WTC11 (cell line): Measurements from ENCODE around the gene OST4. TPM values are rescaled to one million over a fixed set of nuclear protein-coding genes. Genes with fewer than 3 reads are reported as not detected.
"Not testable (repeated sequence)": the region's sequence is repeated elsewhere in the genome, so short reads cannot be mapped to it uniquely, and the experiment has no call there.

Experiments
- ATAC-seq: fragments of 200-7000 bp; cut with Tn5 transposase; 2 replicates; pipeline ENCODE4 v1.10.0; 2021; ENCODE audit warnings: mild to moderate bottlenecking, moderate library complexity
- CTCF ChIA-PET: fragments of 300-600 bp; sonication (Branson Sonifier 250); formaldehyde crosslinking; loops from one replicate; lab custom pipeline; 2021; ENCODE audit warnings: antibody characterized with exemption; lab: Charles Lee
- POLR2A ChIA-PET: fragments of 350-600 bp; sonication (Branson Sonifier 250); formaldehyde crosslinking; loops from one replicate; lab custom pipeline; 2021; ENCODE audit warnings: antibody characterized with exemption; lab: Charles Lee
- DNase-seq: peaks from one replicate; pipeline ENCODE4 v3.0.0; 2021; ENCODE audit warnings: low spot score
- H3K27ac Mint-ChIP-seq: 2 replicates; pipeline ENCODE4 v1.8.0; 2021; ENCODE audit warnings: mixed read lengths
- H3K27me3 Mint-ChIP-seq: 2 replicates; pipeline ENCODE4 v1.8.0; 2021; ENCODE audit warnings: low read depth, mild to moderate bottlenecking, moderate library complexity, mixed read lengths
- H3K36me3 Mint-ChIP-seq: 2 replicates; pipeline ENCODE4 v1.8.0; 2021; ENCODE audit warnings: mixed read lengths
- H3K4me1 Mint-ChIP-seq: 2 replicates; pipeline ENCODE4 v1.8.0; 2022; ENCODE audit warnings: mixed read lengths
- H3K4me3 Mint-ChIP-seq: 2 replicates; pipeline ENCODE4 v1.8.0; 2021; ENCODE audit warnings: mild to moderate bottlenecking, moderate library complexity, mixed read lengths
- H3K9me3 Mint-ChIP-seq: 2 replicates; pipeline ENCODE4 v1.8.0; 2021; ENCODE audit warnings: mixed read lengths
- CREM ChIP-seq: sonication (generic); formaldehyde crosslinking; IDR thresholded peaks from 2 replicates; pipeline ENCODE4 v1.8.1; 2022; ENCODE audit warnings: mild to moderate bottlenecking, missing genetic modification reagents, moderate library complexity
- ESRRA ChIP-seq: sonication (generic); formaldehyde crosslinking; IDR thresholded peaks from 2 replicates; pipeline ENCODE4 v1.8.1; 2022; ENCODE audit warnings: mild to moderate bottlenecking, missing genetic modification reagents, borderline replicate concordance
- FOXK1 ChIP-seq: sonication (generic); formaldehyde crosslinking; IDR thresholded peaks from 2 replicates; pipeline ENCODE4 v1.8.0; 2022; ENCODE audit warnings: mild to moderate bottlenecking, moderate library complexity, missing genetic modification reagents
- GABPB1 ChIP-seq: sonication (generic); formaldehyde crosslinking; IDR thresholded peaks from 2 replicates; pipeline ENCODE4 v1.8.1; 2023; ENCODE audit warnings: mild to moderate bottlenecking, missing genetic modification reagents
- GRHL2 ChIP-seq: fragments of 250-450 bp; sonication (Bioruptor Pico); IDR thresholded peaks from 2 replicates; pipeline ENCODE4 v1.8.0; 2022; ENCODE audit warnings: mild to moderate bottlenecking, moderate library complexity; ENCODE audit not compliant: insufficient replicate concordance, severe bottlenecking
- MYBL2 ChIP-seq: sonication (generic); formaldehyde crosslinking; IDR thresholded peaks from 2 replicates; pipeline ENCODE4 v1.8.1; 2023; ENCODE audit warnings: mild to moderate bottlenecking, moderate library complexity, missing genetic modification reagents
- NR2C2 ChIP-seq: sonication (generic); formaldehyde crosslinking; IDR thresholded peaks from 2 replicates; pipeline ENCODE4 v1.8.0; 2022; ENCODE audit warnings: mild to moderate bottlenecking, missing genetic modification reagents
- SOX15 ChIP-seq: fragments of 250-450 bp; sonication (Bioruptor Pico); IDR thresholded peaks from 2 replicates; pipeline ENCODE4 v1.9.0; 2021; ENCODE audit warnings: mild to moderate bottlenecking
- TCF7 ChIP-seq: sonication (generic); formaldehyde crosslinking; IDR thresholded peaks from 2 replicates; pipeline ENCODE4 v1.8.0; 2022; ENCODE audit warnings: mild to moderate bottlenecking, low read depth, missing genetic modification reagents, moderate library complexity
- ZBTB21 ChIP-seq: sonication (generic); formaldehyde crosslinking; IDR thresholded peaks from 2 replicates; pipeline ENCODE4 v1.8.1; 2023; ENCODE audit warnings: mild to moderate bottlenecking, missing genetic modification reagents, borderline replicate concordance
- ZNF138 ChIP-seq: sonication (generic); formaldehyde crosslinking; conservative IDR thresholded peaks from 2 replicates; pipeline ENCODE4 v1.8.1; 2022; ENCODE audit warnings: mild to moderate bottlenecking, moderate library complexity, missing genetic modification reagents
- ZNF232 ChIP-seq: sonication (generic); formaldehyde crosslinking; IDR thresholded peaks from 2 replicates; pipeline ENCODE4 v1.8.0; 2022; ENCODE audit warnings: mild to moderate bottlenecking, missing genetic modification reagents
- total RNA-seq: library from RNA; stranded (reverse); gene quantifications from 3 replicates; pipeline ENCODE4 v1.2.3, GENCODE V29; 2021
- TF ChIP-seq, protein P1 (sequence below): sonication (generic); formaldehyde crosslinking; IDR thresholded peaks from 2 replicates; pipeline ENCODE4 v1.8.1; 2023; ENCODE audit warnings: mild to moderate bottlenecking, missing genetic modification reagents, moderate library complexity
- TF ChIP-seq, protein P2 (sequence below): sonication (generic); formaldehyde crosslinking; IDR thresholded peaks from 2 replicates; pipeline ENCODE4 v1.8.1; 2022; ENCODE audit warnings: mild to moderate bottlenecking, moderate library complexity, missing genetic modification reagents
- TF ChIP-seq, protein P3 (sequence below): sonication (generic); formaldehyde crosslinking; IDR thresholded peaks from 2 replicates; pipeline ENCODE4 v1.8.1; 2022; ENCODE audit warnings: missing genetic modification reagents, borderline replicate concordance
- TF ChIP-seq, protein P4 (sequence below): sonication (generic); formaldehyde crosslinking; IDR thresholded peaks from 2 replicates; pipeline ENCODE4 v1.8.0; 2022; ENCODE audit warnings: mild to moderate bottlenecking, missing genetic modification reagents
- TF ChIP-seq, protein P5 (sequence below): fragments of 250-450 bp; sonication (Bioruptor Pico); IDR thresholded peaks from 2 replicates; pipeline ENCODE4 v2.1.2; 2022; ENCODE audit warnings: mild to moderate bottlenecking, moderate library complexity
- TF ChIP-seq, protein P6 (sequence below): fragments of 250-450 bp; sonication (Bioruptor Pico); IDR thresholded peaks from 2 replicates; pipeline ENCODE4 v1.9.0; 2021; ENCODE audit warnings: mild to moderate bottlenecking
- TF ChIP-seq, protein P7 (sequence below): sonication (generic); formaldehyde crosslinking; IDR thresholded peaks from 2 replicates; pipeline ENCODE4 v1.8.1; 2023; ENCODE audit warnings: mild to moderate bottlenecking, missing genetic modification reagents

Gene OST4
- total RNA-seq, 1 experiment from 2014 or later: 210 TPM

DNA sequence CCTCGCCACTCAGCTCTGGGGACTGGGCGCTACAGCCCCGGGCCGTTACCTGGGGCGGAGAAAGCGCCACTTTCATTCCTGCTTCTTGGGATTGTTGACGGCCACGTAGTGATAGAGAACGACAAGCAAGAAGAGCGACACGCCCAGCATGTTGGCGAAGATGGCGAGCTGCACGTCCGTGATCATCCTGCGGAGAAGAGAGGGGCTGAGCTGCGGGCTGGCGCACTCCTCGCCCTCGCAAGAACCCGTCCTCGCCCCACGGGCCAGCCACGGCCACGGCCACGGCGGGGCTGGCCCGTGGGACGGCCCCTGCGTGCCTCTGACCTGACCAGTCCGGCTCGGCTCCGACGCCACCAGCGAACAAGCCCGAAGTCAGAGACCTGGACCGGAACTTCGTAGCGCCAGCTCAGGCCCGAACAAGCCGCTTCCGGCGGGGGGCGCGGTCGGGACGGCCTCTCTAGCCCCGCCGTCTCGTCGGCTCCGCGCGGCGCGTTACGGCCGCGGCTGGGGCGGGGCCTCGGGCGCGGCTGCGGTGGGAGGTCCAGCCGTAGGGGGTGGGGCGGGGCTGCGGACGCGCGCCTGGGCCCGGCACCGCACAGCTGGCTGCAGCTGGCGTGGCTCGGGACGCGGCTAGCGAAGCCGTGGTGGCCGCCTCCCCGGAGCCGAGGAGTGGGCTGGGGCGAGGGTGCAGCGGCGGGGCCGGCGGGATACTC lies at the start of gene OST4 (continued):
- TF ChIP-seq, protein P1, sequence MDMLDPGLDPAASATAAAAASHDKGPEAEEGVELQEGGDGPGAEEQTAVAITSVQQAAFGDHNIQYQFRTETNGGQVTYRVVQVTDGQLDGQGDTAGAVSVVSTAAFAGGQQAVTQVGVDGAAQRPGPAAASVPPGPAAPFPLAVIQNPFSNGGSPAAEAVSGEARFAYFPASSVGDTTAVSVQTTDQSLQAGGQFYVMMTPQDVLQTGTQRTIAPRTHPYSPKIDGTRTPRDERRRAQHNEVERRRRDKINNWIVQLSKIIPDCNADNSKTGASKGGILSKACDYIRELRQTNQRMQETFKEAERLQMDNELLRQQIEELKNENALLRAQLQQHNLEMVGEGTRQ (CRISPR knock-in tag): no peak
- TF ChIP-seq, protein P2, sequence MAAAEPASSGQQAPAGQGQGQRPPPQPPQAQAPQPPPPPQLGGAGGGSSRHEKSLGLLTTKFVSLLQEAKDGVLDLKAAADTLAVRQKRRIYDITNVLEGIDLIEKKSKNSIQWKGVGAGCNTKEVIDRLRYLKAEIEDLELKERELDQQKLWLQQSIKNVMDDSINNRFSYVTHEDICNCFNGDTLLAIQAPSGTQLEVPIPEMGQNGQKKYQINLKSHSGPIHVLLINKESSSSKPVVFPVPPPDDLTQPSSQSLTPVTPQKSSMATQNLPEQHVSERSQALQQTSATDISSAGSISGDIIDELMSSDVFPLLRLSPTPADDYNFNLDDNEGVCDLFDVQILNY: peak; percentile 84; the same call in 1 of the 2 replicates
- TF ChIP-seq ZNF232 (CRISPR knock-in tag): peak; percentile 79
- TF ChIP-seq SOX15: no peak
- TF ChIP-seq, all 79 proteins: peak for 14

DNA sequence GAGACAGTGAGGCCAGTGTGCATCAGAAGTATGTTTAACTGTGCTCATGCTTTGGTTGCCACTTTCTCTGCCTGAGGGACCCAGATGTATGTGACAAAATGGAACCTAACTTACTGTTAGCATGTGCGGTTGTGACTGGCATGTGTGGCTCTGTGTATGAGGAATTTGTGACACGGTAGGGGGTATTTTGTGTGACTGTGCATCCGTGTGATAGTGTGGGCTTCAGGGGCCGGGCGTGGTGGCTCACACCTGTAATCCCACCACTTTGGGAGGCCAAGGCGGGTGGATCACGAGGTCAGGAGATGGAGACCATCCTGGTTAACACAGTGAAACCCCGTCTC lies 47.8 kb upstream of the OST4 start:
- 0 out of 2 replicates have a peak, but pooled peaks have one; percentile 4 for TF ChIP-seq ZBTB21 (CRISPR knock-in tag)
- DNase-seq, ATAC-seq, H3K27ac Mint-ChIP-seq, H3K36me3 Mint-ChIP-seq, H3K9me3 Mint-ChIP-seq: not testable (repeated sequence)
- peaks cover 70% of the 10 kb centered on the region for H3K27me3 Mint-ChIP-seq
- peaks cover 16% of the 10 kb centered on the region; the same call in 1 of the 2 replicates for H3K4me1 Mint-ChIP-seq
- H3K4me3 Mint-ChIP-seq: peak overlapping the region; percentile 73
- ChIA-PET CTCF (interaction anchor here (1.0 to 2.1 kb wide), 2 partner anchors 14 to 72 kb away, joined by 3 to 11 read pairs; no protein-coding TSS in a partner anchor), POLR2A (interaction anchor here (1.6 kb wide), 1 partner anchor 15 kb away, joined by 5 read pairs; the partner anchor contains the start of gene PREB)

DNA sequence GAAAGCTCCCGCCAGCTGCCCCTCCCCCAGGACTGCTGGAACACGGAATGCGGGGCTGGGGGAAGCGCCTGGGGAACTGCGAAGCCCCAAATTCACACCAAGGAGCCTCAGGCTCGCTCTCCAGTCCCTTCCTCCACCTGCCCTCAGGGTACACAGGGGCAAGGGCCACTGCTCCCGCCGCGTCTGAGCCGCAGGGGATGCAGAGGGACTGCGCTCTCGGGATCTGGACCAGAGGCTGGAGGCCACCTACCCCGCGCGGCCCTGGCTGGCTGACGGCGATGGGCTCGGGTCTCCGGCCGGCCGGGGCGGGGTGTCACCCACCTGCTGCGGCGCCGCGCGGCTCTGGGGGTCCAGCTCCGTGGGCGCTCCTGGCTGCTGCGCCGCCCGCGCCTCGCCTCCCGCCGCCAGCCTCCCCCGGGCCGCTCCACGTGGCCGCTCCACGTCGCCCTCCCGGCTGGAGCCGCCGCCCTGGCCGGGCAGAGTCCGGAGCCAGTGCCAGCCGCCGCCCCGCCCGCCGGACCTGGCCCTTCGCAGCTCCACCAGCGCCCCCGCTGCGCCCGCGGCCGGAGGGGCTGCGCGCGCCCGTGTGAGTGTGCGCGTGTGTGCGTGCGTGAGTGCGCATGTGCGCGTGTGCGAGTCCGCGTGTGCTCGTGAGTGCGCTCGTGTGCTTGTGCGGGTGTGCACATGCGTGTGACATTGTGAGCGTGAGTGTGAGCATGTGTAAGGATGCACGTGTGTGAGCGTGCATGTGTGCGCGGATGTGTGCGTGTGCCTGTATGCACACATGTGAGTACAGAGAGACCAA lies 47.3 kb upstream of the OST4 start, which contains the start of gene CGREF1:
CGREF1 (minus strand) TSS at position 604 of the 805 bp plus-strand sequence. CDS start 14,762 bp downstream, outside the sequence.
- Mint-ChIP-seq H3K36me3 (no peaks in the 10 kb centered on the region), H3K27ac (no peak within 1 kb of the TSS), H3K27me3 (peaks cover 66% of the 10 kb centered on the region), H3K4me1 (peaks cover 12% of the 10 kb centered on the region; the same call in 1 of the 2 replicates), H3K9me3 (no peaks in the 10 kb centered on the region), H3K4me3 (peak within 1 kb of the TSS; percentile 73)
- peak; percentile 63 for ATAC-seq
- ChIA-PET POLR2A (interaction anchor here (1.6 kb wide), 1 partner anchor 15 kb away, joined by 5 read pairs; the partner anchor contains the start of gene PREB), CTCF (interaction anchor here (1.0 to 2.1 kb wide), 4 partner anchors 15 to 73 kb away, joined by 3 to 11 read pairs (median 8); partner anchors contain the start of gene PREB)
- DNase-seq: peak; percentile 55
- TF ChIP-seq, protein P3, sequence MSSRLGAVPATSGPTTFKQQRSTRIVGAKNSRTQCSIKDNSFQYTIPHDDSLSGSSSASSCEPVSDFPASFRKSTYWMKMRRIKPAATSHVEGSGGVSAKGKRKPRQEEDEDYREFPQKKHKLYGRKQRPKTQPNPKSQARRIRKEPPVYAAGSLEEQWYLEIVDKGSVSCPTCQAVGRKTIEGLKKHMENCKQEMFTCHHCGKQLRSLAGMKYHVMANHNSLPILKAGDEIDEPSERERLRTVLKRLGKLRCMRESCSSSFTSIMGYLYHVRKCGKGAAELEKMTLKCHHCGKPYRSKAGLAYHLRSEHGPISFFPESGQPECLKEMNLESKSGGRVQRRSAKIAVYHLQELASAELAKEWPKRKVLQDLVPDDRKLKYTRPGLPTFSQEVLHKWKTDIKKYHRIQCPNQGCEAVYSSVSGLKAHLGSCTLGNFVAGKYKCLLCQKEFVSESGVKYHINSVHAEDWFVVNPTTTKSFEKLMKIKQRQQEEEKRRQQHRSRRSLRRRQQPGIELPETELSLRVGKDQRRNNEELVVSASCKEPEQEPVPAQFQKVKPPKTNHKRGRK (CRISPR knock-in tag): no peak
- TF ChIP-seq GRHL2 (CRISPR knock-in tag): no peak
- no peak for TF ChIP-seq ZNF232 (CRISPR knock-in tag)
- TF ChIP-seq, protein P4, sequence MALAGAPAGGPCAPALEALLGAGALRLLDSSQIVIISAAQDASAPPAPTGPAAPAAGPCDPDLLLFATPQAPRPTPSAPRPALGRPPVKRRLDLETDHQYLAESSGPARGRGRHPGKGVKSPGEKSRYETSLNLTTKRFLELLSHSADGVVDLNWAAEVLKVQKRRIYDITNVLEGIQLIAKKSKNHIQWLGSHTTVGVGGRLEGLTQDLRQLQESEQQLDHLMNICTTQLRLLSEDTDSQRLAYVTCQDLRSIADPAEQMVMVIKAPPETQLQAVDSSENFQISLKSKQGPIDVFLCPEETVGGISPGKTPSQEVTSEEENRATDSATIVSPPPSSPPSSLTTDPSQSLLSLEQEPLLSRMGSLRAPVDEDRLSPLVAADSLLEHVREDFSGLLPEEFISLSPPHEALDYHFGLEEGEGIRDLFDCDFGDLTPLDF (CRISPR knock-in tag): no peak
- TF ChIP-seq, protein P5, sequence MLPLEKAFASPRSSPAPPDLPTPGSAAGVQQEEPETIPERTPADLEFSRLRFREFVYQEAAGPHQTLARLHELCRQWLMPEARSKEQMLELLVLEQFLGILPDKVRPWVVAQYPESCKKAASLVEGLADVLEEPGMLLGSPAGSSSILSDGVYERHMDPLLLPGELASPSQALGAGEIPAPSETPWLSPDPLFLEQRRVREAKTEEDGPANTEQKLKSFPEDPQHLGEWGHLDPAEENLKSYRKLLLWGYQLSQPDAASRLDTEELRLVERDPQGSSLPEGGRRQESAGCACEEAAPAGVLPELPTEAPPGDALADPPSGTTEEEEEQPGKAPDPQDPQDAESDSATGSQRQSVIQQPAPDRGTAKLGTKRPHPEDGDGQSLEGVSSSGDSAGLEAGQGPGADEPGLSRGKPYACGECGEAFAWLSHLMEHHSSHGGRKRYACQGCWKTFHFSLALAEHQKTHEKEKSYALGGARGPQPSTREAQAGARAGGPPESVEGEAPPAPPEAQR (CRISPR knock-in tag): no peak
- TF ChIP-seq NR2C2 (CRISPR knock-in tag): no peak
- peak; percentile 42; the same call in 1 of the 2 replicates for TF ChIP-seq ZNF138
- TF ChIP-seq MYBL2 (CRISPR knock-in tag): no peak
- TF ChIP-seq, protein P6, sequence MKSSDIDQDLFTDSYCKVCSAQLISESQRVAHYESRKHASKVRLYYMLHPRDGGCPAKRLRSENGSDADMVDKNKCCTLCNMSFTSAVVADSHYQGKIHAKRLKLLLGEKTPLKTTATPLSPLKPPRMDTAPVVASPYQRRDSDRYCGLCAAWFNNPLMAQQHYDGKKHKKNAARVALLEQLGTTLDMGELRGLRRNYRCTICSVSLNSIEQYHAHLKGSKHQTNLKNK: no peak
- TF ChIP-seq CREM (CRISPR knock-in tag): 0 out of 2 replicates have a peak, but pooled peaks have one; percentile 50
- TF ChIP-seq, protein P7, sequence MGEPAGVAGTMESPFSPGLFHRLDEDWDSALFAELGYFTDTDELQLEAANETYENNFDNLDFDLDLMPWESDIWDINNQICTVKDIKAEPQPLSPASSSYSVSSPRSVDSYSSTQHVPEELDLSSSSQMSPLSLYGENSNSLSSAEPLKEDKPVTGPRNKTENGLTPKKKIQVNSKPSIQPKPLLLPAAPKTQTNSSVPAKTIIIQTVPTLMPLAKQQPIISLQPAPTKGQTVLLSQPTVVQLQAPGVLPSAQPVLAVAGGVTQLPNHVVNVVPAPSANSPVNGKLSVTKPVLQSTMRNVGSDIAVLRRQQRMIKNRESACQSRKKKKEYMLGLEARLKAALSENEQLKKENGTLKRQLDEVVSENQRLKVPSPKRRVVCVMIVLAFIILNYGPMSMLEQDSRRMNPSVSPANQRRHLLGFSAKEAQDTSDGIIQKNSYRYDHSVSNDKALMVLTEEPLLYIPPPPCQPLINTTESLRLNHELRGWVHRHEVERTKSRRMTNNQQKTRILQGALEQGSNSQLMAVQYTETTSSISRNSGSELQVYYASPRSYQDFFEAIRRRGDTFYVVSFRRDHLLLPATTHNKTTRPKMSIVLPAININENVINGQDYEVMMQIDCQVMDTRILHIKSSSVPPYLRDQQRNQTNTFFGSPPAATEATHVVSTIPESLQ (CRISPR knock-in tag): no peak
- TF ChIP-seq FOXK1 (CRISPR knock-in tag): peak; percentile 67
- peak; percentile 81; the same call in 1 of the 2 replicates for TF ChIP-seq TCF7
- peak; percentile 71; the same call in 1 of the 2 replicates for TF ChIP-seq ESRRA
- TF ChIP-seq GABPB1: no peak
